A549 (cell line): ENCODE results near the gene THUMPD1.

Experiments
- CTCF ChIP-seq: fragments of >200 bp; sonication (Bioruptor Twin); formaldehyde crosslinking; IDR thresholded peaks from 3 replicates; pipeline ENCODE4 v1.5.1; 2016
- TF ChIP-seq, protein P1 (sequence below): IDR thresholded peaks from 2 replicates; pipeline ENCODE4 v1.6.1; 2012; ENCODE audit warnings: low read depth, borderline replicate concordance

DNA sequence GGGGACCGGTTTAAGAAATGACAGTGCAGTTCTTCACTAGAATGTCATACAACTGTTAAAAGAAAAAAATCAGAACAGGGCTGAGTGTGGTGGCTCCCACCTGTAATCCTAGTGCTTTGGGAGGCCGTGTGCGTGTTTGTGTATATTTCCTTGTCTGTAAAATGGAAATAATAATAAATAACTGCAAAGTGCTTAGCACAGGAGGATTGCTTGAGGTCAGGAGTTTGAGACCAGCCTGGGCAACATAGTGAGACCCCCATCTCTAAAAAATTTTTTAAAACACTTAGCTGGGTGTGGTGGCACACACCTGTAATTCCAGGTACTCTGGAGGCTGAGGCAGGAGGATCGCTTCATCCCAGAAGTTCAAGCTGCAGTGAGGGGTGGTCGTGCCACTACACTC, 24.7 kb upstream of the THUMPD1 start:
- TF ChIP-seq CTCF, result no peak
- TF ChIP-seq, protein P1, sequence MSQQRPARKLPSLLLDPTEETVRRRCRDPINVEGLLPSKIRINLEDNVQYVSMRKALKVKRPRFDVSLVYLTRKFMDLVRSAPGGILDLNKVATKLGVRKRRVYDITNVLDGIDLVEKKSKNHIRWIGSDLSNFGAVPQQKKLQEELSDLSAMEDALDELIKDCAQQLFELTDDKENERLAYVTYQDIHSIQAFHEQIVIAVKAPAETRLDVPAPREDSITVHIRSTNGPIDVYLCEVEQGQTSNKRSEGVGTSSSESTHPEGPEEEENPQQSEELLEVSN, result no peak
